GM18499 (cell line): ENCODE data around the gene MSI1.

Experiments
- ATAC-seq: cut with Tn5 transposase; IDR thresholded peaks from one replicate; pipeline ENCODE4 v1.9.1; 2021; ENCODE audit warnings: moderate number of reproducible peaks; ENCODE audit not compliant: insufficient read depth, unreplicated experiment

MSI1 gene

DNA sequence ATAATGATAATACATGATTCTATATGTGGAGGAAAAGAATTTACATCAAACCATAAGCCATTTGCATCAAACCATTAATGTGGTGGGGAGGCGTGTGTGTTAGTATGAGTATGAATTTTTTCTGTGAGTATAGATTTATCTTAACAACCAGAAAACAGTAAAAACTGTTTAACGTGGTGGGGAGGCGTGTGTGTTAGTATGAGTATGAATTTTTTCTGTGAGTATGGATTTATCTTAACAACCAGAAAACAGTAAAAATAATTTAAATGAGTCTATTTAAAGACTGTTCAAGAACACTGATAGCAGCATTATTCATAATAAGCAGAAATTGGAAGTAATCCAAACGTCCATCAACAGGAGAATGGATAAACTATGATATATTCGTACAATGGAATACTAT is 9.1 kb upstream of the MSI1 start:
- ATAC-seq = no peak

DNA sequence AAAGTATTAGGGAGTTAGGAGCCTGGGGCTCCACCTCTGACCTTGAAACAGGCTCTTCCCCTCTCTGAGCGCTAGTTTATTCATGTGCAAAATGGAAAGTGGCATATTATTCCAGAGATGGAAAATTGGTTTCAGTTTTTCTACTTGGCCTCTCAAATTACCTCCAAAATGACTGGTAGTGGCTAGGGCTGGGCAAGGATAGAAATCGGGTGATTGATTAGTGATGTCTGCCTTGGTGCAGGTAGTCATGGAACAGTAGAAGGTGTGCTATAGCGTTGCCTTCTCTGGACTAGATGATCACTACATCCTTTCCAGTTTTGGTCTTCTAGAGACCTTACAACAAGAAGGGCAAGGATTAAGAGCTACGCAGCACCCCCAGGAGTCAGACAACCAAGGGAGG is 8.6 kb upstream of the MSI1 start:
- no peak for ATAC-seq

DNA sequence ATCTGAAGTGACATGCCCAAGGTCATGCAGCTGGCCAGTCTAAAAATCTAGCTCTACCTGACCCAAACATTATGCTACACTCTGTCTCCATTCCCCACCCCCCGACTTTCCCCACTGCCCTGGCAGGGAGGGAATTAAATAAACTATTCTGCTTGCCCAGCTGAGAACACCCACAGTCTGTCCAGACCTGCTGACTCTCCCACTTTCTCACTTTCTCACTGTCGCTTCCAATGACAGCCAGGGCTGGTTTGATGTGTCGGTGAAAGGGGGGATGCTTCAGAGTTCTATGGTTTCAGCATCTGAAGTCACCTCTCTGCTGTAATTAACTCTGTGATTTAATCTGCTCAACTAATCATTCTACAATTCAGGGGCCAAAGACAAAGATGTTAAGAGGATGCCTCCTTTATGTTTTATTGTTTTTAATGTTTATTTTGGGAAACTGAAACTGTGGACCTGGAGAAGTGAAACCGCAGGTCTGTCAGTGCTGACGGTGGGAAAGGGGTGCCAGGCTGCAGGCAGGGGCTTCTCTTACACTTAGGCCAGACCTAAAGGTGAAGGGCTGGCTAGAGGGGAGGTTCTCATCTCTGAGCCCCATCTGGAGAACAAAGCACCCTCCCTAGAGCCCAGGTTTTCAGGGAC is 8.1 kb upstream of the MSI1 start:
- no peak for ATAC-seq

DNA sequence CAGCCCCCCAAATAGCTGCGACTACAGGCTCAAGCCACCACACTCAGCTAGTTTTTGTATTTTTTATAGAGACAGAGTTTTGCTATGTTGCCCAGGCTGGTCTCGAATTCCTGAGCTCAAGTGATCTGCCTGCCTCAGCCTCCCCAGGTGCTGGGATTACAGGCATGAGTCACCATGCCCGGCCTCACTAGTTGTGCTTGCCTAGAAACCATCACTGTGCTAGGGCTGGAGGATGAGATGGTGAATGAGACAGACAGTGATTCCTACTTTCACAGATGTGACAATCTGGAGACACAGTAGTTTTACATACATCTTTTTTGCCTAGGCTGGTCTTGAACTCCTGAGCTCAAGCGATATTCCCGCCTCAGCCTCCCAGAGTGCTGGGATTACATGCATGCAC is 7.5 kb upstream of the MSI1 start:
- ATAC-seq = no peak

DNA sequence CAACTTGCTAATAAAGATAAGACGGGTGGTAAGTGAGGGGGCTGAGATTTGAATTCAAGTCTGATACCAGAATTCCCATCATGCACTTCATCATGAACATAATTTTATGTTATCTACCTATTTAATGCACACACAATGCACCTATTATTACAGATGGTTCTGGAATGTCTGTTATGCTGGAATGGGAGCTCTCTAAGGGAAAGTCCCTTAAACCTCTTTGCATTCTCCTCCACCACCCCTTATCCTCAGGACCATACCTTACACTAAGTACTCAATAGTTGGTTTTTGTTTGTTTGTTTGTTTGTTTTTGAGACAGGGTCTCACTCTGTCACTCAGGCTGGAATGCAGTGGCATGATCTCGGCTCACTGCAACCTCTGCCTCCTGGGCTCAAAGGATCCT is 7.0 kb upstream of the MSI1 start:
- no peak for ATAC-seq

- ATAC-seq = no peak
Measured at GRCh38 chr12:120373683-120374082, 4.7 kb upstream of the MSI1 start.

GRCh38 chr12:120370343-120371243 is 1.6 kb upstream of the MSI1 start:
- ATAC-seq = no peak

- ATAC-seq = no peak
Measured at GRCh38 chr12:120369603-120370342, 809 bp upstream of the MSI1 start.

DNA sequence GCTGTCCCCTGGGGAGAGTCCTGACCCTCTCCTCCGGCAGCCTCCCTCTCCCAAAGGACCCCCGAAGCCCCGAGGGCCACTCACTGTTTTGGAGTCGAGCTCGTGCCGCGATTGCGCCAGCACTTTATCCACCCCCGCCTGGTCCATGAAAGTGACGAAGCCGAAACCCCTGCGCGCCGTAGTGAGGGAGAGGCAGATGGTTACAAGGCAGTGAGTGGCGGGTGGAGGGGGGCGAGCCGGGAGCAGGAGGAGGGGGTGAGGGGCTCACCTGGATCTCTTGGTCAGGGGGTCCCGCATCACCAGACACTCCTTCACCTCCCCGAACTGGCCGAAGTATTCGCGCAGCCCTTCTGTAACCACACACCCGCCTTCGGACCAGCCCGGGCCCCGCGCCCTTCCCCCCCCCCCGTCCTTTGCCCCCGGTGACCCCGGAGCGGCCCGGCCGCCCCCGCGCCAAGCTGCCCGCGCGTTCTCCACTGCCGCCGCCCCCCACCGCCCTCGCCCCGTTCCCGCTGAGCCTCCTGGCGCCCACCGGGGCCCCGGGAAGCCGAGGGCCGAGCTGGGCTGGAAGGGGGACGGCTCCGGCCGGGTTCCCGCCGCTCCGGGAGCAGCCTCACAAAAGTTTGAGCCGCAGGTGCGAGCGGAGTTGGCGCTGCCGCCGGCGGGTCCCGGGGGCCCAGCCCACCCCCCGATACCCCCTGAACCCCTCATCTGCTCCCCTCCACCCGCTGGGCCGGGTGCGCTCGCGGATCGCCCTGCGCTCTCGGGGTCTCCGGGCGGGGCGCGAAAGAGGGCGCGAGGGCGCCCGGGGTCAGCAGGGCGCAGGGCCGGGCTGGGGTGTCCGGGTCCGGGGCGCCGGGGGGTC is 808 bp downstream of the MSI1 start:
- no peak for ATAC-seq

GRCh38 chr12:120367233-120367923 is 1.6 kb downstream of the MSI1 start:
- no peak for ATAC-seq

GRCh38 chr12:120366845-120367232 is 2.1 kb downstream of the MSI1 start:
- no peak for ATAC-seq

DNA sequence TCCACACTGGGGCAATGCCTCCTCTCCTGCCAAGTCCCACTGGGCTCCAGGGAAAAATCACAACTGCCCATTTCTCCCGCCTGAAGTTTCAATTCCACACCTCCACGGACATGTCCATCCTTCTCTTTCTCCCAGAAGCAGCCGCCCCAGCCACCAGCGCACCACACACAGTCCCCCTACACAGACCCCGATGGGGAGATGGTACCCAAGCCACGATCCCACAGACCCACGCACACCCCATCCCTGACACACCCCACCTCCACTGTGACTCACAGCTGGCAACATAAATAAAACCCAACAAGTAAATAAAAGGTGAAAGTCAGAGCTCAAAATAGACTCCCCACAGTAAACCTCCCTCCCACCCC is 2.6 kb downstream of the MSI1 start:
- no peak for ATAC-seq

- no peak for ATAC-seq
Measured at GRCh38 chr12:120365675-120366340, 3.2 kb downstream of the MSI1 start.

GRCh38 chr12:120364487-120364886 is 4.5 kb downstream of the MSI1 start:
- no peak for ATAC-seq

GRCh38 chr12:120363274-120363855 is 5.6 kb downstream of the MSI1 start:
- no peak for ATAC-seq

- ATAC-seq = no peak
Measured at GRCh38 chr12:120362516-120363273, 6.3 kb downstream of the MSI1 start.

- no peak for ATAC-seq
Measured at GRCh38 chr12:120361506-120362208, 7.3 kb downstream of the MSI1 start.

DNA sequence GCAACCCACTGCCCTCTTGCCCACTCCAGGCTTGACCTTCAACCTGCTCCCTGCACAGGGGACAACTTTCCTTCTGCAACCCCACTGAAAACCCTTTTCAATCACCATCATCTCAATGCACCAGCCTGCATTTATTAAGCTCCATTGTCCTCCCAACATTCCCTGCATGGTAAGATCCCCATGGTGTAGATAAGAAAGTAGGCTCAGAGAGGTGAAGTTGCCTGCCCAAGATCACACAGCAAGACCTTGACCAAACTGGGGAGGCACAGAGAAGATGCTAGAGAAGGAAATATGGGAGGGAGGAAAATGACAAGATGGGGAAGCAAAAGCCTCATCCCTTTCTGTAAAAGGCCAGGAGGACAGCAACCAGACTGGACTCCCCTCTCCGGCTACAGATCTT is 9.8 kb downstream of the MSI1 start:
- no peak for ATAC-seq
